PC-3 (cell line): ENCODE data around the gene RASL11B.

ENCODE experiments used
- EZH2 ChIP-seq: fragments of 300-600 bp; sonication (generic); IDR thresholded peaks from one replicate; pipeline ENCODE4 v1.6.1; 2017; ENCODE audit warnings: antibody characterized with exemption, mild to moderate bottlenecking, low read length; ENCODE audit not compliant: unreplicated experiment
- TF ChIP-seq, protein P1 (sequence below): fragments of 300-600 bp; sonication (generic); conservative IDR thresholded peaks from 2 replicates; pipeline ENCODE4 v1.5.1; 2017; ENCODE audit warnings: antibody characterized with exemption, low read depth, mild to moderate bottlenecking, low read length

DNA sequence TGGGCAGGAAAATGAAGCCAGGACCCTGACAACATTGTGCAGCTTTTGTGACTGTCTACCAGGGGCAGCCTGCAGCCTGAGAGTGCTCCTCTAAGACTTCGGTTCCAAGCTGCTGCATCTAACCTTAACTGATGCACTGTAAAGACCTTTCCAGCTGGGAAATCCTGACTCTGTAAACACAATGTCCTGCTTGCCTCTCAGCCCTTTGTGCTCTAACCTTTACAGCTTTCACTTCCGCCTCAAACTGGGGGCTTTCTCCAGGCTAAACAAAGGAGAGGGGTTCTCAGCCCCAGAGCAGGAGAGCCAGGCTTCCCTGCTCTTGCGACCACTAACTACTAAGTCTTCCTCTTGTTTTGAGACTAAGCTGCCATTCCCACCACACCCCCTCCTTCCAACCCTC, 19.3 kb upstream of the RASL11B start:
- TF ChIP-seq, protein P1, sequence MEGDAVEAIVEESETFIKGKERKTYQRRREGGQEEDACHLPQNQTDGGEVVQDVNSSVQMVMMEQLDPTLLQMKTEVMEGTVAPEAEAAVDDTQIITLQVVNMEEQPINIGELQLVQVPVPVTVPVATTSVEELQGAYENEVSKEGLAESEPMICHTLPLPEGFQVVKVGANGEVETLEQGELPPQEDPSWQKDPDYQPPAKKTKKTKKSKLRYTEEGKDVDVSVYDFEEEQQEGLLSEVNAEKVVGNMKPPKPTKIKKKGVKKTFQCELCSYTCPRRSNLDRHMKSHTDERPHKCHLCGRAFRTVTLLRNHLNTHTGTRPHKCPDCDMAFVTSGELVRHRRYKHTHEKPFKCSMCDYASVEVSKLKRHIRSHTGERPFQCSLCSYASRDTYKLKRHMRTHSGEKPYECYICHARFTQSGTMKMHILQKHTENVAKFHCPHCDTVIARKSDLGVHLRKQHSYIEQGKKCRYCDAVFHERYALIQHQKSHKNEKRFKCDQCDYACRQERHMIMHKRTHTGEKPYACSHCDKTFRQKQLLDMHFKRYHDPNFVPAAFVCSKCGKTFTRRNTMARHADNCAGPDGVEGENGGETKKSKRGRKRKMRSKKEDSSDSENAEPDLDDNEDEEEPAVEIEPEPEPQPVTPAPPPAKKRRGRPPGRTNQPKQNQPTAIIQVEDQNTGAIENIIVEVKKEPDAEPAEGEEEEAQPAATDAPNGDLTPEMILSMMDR = no peak
- TF ChIP-seq EZH2 = no peak
